C4-2B (cell line): ENCODE measurements around the gene SUSD4.

Experiments used
- CTCF ChIP-seq: fragments of 450-650 bp; conservative IDR thresholded peaks from 2 replicates; pipeline ENCODE4 v1.5.1; 2017; ENCODE audit warnings: mild to moderate bottlenecking
- ZFX ChIP-seq: fragments of 450-650 bp; IDR thresholded peaks from 2 replicates; pipeline ENCODE4 v1.6.1; 2017

- TF ChIP-seq CTCF (no peak), ZFX (no peak)
Observed at GRCh38 chr1:223260712-223261111, 103.3 kb downstream of the SUSD4 start.
